Neural progenitor cell (in vitro differentiated cells): Measurements from ENCODE around the gene ZBTB20.

Experiments used
- CTCF ChIP-seq: fragments of 200-600 bp; sonication (generic); IDR thresholded peaks from 2 replicates; pipeline ENCODE4 v1.5.1; 2017; ENCODE audit warnings: antibody characterized with exemption, mild to moderate bottlenecking
- EZH2 ChIP-seq: fragments of 200-600 bp; sonication (generic); IDR thresholded peaks from 2 replicates; pipeline ENCODE4 v1.6.1; 2017; ENCODE audit warnings: antibody characterized with exemption, mild to moderate bottlenecking, moderate library complexity
- EZH2phosphoT487 ChIP-seq: fragments of 200-600 bp; sonication (generic); IDR thresholded peaks from 2 replicates; pipeline ENCODE4 v1.6.1; 2017; ENCODE audit warnings: antibody characterized with exemption

- no peak for TF ChIP-seq CTCF
- TF ChIP-seq EZH2phosphoT487 = no peak
- TF ChIP-seq EZH2 = no peak
Measured at GRCh38 chr3:114552527-114552812, 594.6 kb downstream of the ZBTB20 start.
